AG04450 (cell line): ENCODE measurements around the gene CETN2. TPM values are rescaled to one million over a fixed set of nuclear protein-coding genes. Genes with fewer than 3 reads are reported as not detected.

Experiments used
- CTCF ChIA-PET: fragments of 300-600, 350-600 bp; formaldehyde crosslinking; extraction: SDS; loops from one replicate; lab custom pipeline; 2022; ENCODE audit warnings: antibody characterized with exemption, inconsistent platforms; lab: Charles Lee
- POLR2A ChIA-PET: fragments of 350-600 bp; formaldehyde crosslinking; extraction: SDS; loops from one replicate; lab custom pipeline; 2021; ENCODE audit warnings: antibody characterized with exemption, inconsistent platforms; lab: Yijun Ruan, JAX
- DNase-seq: peaks from one replicate; pipeline ENCODE4 v3.0.0-alpha.2; 2011; ENCODE audit warnings: low read depth, low spot score
- H3K27ac ChIP-seq: one replicate; pipeline ENCODE4 v1.5.1; 2012; ENCODE audit warnings: low read depth, low read length, control low read depth
- H3K27me3 ChIP-seq: one replicate; pipeline ENCODE4 v1.6.0; 2012; ENCODE audit warnings: low read length; ENCODE audit not compliant: control insufficient read depth, insufficient read depth
- H3K4me3 ChIP-seq: 2 replicates; pipeline ENCODE4 v1.5.1; 2011; ENCODE audit warnings: mild to moderate bottlenecking, low read depth, low read length, control low read depth
- H3K9me3 ChIP-seq: 2 replicates; pipeline ENCODE4 v1.5.1; 2012; ENCODE audit warnings: low read length; ENCODE audit not compliant: control insufficient read depth, insufficient read depth
- CTCF ChIP-seq: IDR thresholded peaks from 2 replicates; pipeline ENCODE4 v1.5.1; 2011; ENCODE audit warnings: low read depth, low read length, control low read depth, inconsistent platforms
- polyA plus RNA-seq: library from polyadenylated mRNA; depleted of rRNA; stranded (reverse); fragments of >200 nt; gene quantifications from 2 replicates; pipeline ENCODE4 v1.2.3, GENCODE V29; 2011

The CETN2 gene
- polyA plus RNA-seq, 1 experiment, result 70.9 TPM

GRCh38 chrX:152833378-152833777 lies 2.8 kb upstream of the CETN2 start:
- POLR2A ChIA-PET, result no interaction called here
- TF ChIP-seq CTCF, result no peak

GRCh38 chrX:152832520-152832919 lies 2.0 kb upstream of the CETN2 start:
- no peak for TF ChIP-seq CTCF
- H3K27me3 ChIP-seq, result no peaks in the 10 kb centered on the region
- no peak overlapping the region for H3K4me3 ChIP-seq
- no peaks in the 10 kb centered on the region for H3K9me3 ChIP-seq
- no peak overlapping the region for H3K27ac ChIP-seq
- CTCF ChIA-PET, result interaction anchor here (1.3 kb wide), 1 partner anchor 11 kb away, joined by 4 read pairs; no protein-coding TSS in a partner anchor
- POLR2A ChIA-PET, result no interaction called here
- no peak for DNase-seq

More at GRCh38 chrX:152833378-152833777, 2.8 kb upstream of the CETN2 start:
- no peaks in the 10 kb centered on the region for H3K27me3 ChIP-seq
- no peaks in the 10 kb centered on the region for H3K9me3 ChIP-seq
- CTCF ChIA-PET, result interaction anchor here (1.3 kb wide), 1 partner anchor 12 kb away, joined by 4 read pairs; no protein-coding TSS in a partner anchor
- no peak for DNase-seq
- H3K4me3 ChIP-seq, result no peak overlapping the region
- no peak overlapping the region for H3K27ac ChIP-seq

GRCh38 chrX:152831391-152831790 lies 834 bp upstream of the CETN2 start:
- Histone ChIP-seq H3K4me3 (peak overlapping the region; percentile 71), H3K27ac (no peak overlapping the region), H3K9me3 (no peaks in the 10 kb centered on the region), H3K27me3 (no peaks in the 10 kb centered on the region)
- CTCF ChIA-PET, result interaction anchor here (2.1 kb wide), 1 partner anchor 10 kb away, joined by 11 read pairs; no protein-coding TSS in a partner anchor
- TF ChIP-seq CTCF, result no peak
- DNase-seq, result no peak
- POLR2A ChIA-PET, result interaction anchor here (1.0 kb wide), 1 partner anchor 12 kb away, joined by 4 read pairs; no protein-coding TSS in a partner anchor

GRCh38 chrX:152824841-152825374 lies 5.6 kb downstream of the CETN2 start:
- no peaks in the 10 kb centered on the region for H3K27me3 ChIP-seq
- no peak for TF ChIP-seq CTCF
- no peaks in the 10 kb centered on the region for H3K9me3 ChIP-seq
- H3K4me3 ChIP-seq, result no peak overlapping the region
- ChIA-PET CTCF (no interaction called here), POLR2A (no interaction called here)
- DNase-seq, result no peak
- no peak overlapping the region for H3K27ac ChIP-seq

- no peak for DNase-seq
- TF ChIP-seq CTCF, result no peak
- H3K27ac ChIP-seq, result no peak overlapping the region
Observed at GRCh38 chrX:152823657-152824056, 6.9 kb downstream of the CETN2 start.

More at GRCh38 chrX:152823657-152824056, 6.9 kb downstream of the CETN2 start:
- Histone ChIP-seq H3K4me3 (no peak overlapping the region), H3K27me3 (no peaks in the 10 kb centered on the region), H3K9me3 (no peaks in the 10 kb centered on the region)
- ChIA-PET POLR2A (no interaction called here), CTCF (no interaction called here)
